ENCODE data around the gene DISC1. TPM values are rescaled to one million over a fixed set of nuclear protein-coding genes. Genes with fewer than 3 reads are reported as not detected.

Gene DISC1
- total RNA-seq, 2 experiments from 2014 or later: 19.8 to 20.0 TPM

DNA sequence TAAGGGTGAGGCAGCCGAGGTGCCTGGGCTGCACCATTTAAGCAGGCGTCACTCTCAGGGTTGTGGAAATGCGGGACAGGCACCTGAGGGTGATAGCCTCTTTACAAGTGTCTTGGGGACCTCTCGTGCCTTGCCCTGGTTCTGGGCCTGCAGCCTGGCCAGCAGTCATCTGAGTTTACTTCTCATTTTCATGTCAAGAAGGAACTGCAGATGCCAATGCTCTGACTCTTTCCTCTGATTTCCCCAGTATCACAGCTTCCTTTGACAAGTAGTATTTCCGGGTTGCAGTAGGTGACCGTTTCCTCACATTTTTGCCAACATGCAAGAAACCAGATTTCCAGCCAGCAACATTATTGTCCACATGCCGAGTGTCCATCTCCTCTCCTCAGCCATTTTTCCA is 286.9 kb downstream of the DISC1 start:
- Mint-ChIP-seq H3K9me3 (no peaks in the 10 kb centered on the region), H3K36me3 (ENCODE audit: low read depth) (peaks cover 12% of the 10 kb centered on the region), H3K27ac (peak overlapping the region; percentile 76), H3K4me3 (no peak overlapping the region), H3K4me1 (ENCODE audit: low read depth) (peaks cover 82% of the 10 kb centered on the region), H3K27me3 (no peaks in the 10 kb centered on the region)
- Histone ChIP-seq H3K4me3 (ENCODE audit: low read length) (no peak overlapping the region), H3K9me3 (ENCODE audit: control insufficient read depth in 1 of 2, insufficient read depth in 1 of 2, low read length in 2 of 2) (no peaks in the 10 kb centered on the region), H3K27me3 (ENCODE audit: control insufficient read depth in 1 of 2, insufficient read depth in 2 of 2, low read length in 2 of 2) (no peaks in the 10 kb centered on the region), H3K36me3 (ENCODE audit: insufficient read depth, low read length) (no peaks in the 10 kb centered on the region), H3K4me1 (ENCODE audit: insufficient read depth, low read length) (peaks cover 58% of the 10 kb centered on the region), H3K27ac (ENCODE audit: low read depth in 1 of 2, low read length in 2 of 2) (no peak overlapping the region)
- CTCF ChIA-PET: no interaction called here
- POLR2A ChIA-PET: no interaction called here
- ATAC-seq (ENCODE audit: poor library complexity): no peak
- intact Hi-C loops (cut with DNase I, micrococcal nuclease): no loop called here
- DNase-seq: no peak
- TF ChIP-seq, protein P1, sequence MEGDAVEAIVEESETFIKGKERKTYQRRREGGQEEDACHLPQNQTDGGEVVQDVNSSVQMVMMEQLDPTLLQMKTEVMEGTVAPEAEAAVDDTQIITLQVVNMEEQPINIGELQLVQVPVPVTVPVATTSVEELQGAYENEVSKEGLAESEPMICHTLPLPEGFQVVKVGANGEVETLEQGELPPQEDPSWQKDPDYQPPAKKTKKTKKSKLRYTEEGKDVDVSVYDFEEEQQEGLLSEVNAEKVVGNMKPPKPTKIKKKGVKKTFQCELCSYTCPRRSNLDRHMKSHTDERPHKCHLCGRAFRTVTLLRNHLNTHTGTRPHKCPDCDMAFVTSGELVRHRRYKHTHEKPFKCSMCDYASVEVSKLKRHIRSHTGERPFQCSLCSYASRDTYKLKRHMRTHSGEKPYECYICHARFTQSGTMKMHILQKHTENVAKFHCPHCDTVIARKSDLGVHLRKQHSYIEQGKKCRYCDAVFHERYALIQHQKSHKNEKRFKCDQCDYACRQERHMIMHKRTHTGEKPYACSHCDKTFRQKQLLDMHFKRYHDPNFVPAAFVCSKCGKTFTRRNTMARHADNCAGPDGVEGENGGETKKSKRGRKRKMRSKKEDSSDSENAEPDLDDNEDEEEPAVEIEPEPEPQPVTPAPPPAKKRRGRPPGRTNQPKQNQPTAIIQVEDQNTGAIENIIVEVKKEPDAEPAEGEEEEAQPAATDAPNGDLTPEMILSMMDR (IDR thresholded peaks at IDR 0.05): no peak

DNA sequence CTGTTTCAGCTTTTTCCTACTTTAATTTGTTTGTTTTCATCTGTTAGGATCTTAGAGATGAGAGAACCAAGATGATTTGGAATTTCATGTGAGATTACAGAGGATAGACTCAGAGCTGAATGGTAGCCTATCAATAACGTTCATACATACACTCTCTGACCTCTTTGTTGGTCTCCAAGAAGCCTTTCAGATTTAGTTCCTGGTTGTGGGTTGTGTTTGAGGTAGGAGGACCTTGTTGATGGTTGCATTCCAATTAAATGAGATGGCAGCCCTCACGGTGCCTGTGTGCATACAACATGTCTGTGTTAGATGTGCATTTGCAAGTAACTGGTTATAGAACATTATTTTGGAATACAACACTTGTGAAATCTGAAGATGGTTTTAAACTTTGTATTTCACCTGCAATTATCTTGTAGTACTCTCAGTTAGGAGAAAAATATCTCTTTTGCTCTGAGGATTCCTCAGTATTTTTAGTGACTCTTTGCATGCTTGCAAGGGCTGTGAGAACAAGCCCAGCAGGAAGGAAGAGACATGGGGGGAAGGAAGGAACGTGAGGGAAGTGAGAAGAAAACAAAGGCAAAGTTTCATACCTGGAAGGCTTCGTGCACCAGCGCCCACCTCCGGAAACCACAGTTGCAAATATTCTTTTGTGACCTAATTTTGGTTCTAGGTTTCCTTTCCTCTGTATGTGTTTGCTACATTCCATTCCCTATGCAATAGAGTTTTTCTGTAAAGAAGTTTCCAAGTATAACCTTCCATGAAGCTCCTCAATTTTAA is 291.8 kb downstream of the DISC1 start:
- intact Hi-C loops (cut with DNase I, micrococcal nuclease): loop anchor here in 1 of 2 experiments (5.0 kb wide), 1 partner anchor 51 kb away; no protein-coding TSS in a partner anchor

DNA sequence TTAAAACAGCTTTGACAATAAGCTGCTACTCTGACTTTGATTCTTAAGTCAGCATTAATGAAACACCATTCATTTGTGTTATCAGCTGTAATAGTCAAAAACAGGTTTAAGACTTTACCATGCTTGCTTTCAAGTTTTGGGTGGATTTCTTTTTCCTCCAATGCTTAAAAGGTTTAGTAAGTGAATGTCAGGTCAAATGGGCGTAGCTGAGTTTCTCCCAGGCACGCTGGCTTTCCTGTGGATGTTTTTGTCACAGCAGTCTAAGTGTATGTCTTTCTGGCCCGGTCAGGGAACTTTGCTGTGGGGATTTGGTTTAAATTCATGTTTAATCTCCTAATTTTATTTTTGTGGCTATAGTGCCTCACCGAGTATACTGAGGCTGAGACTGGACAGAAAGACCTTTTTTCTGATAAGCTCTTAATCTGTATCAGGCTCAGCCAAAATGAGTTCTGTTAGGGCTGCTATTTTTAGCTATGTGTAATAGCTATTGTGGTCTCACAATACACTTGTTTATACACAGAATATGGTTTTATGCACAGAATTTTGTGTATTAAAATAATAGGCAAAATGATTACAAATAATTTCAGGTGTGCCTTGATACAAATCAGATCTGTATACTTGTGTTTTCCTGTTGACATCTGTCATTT is 292.8 kb downstream of the DISC1 start:
- Mint-ChIP-seq H3K4me1 (ENCODE audit: low read depth) (peaks cover 83% of the 10 kb centered on the region), H3K27ac (peak overlapping the region; percentile 85), H3K36me3 (ENCODE audit: low read depth) (no peaks in the 10 kb centered on the region), H3K27me3 (no peaks in the 10 kb centered on the region), H3K9me3 (no peaks in the 10 kb centered on the region), H3K4me3 (peak overlapping the region; percentile 71)
- ATAC-seq (ENCODE audit: poor library complexity): no peak
- H3K27me3 ChIP-seq (ENCODE audit: control insufficient read depth in 1 of 2, insufficient read depth in 2 of 2, low read length in 2 of 2): no peaks in the 10 kb centered on the region
- no peaks in the 10 kb centered on the region for H3K9me3 ChIP-seq (ENCODE audit: control insufficient read depth in 1 of 2, insufficient read depth in 1 of 2, low read length in 2 of 2)
- peaks cover 62% of the 10 kb centered on the region for H3K4me1 ChIP-seq (ENCODE audit: insufficient read depth, low read length)
- intact Hi-C loops (cut with DNase I, micrococcal nuclease): loop anchor here in 1 of 2 experiments (5.0 kb wide), 1 partner anchor 52 kb away; no protein-coding TSS in a partner anchor
- DNase-seq: peak in 1 of 14 experiments; percentile 28
- ChIA-PET POLR2A (interaction anchor here (1.0 to 1.4 kb wide), 4 partner anchors 9 to 52 kb away, joined by 3 to 8 read pairs (median 5); no protein-coding TSS in a partner anchor), CTCF (no interaction called here)
- TF ChIP-seq, protein P1 (IDR thresholded peaks at IDR 0.05): no peak
- no peaks in the 10 kb centered on the region for H3K36me3 ChIP-seq (ENCODE audit: insufficient read depth, low read length)
- peak overlapping the region; percentile 61 to 74 for H3K27ac ChIP-seq (ENCODE audit: low read depth in 1 of 2, low read length in 2 of 2)
- H3K4me3 ChIP-seq (ENCODE audit: low read length): peak overlapping the region; percentile 34

More for the DNA sequence above, 291.8 kb downstream of the DISC1 start:
- Mint-ChIP-seq H3K4me3 (peak overlapping the region; percentile 71), H3K9me3 (no peaks in the 10 kb centered on the region), H3K4me1 (ENCODE audit: low read depth) (peaks cover 83% of the 10 kb centered on the region), H3K36me3 (ENCODE audit: low read depth) (no peaks in the 10 kb centered on the region), H3K27ac (peak overlapping the region; percentile 85), H3K27me3 (no peaks in the 10 kb centered on the region)
- ATAC-seq (ENCODE audit: poor library complexity): peak; percentile 61
- POLR2A ChIA-PET: interaction anchor here (1.0 to 1.4 kb wide), 3 partner anchors 10 to 14 kb away, joined by 3 to 8 read pairs (median 7); no protein-coding TSS in a partner anchor
- Histone ChIP-seq H3K9me3 (ENCODE audit: control insufficient read depth in 1 of 2, insufficient read depth in 1 of 2, low read length in 2 of 2) (no peaks in the 10 kb centered on the region), H3K27ac (ENCODE audit: low read depth in 1 of 2, low read length in 2 of 2) (peak overlapping the region; percentile 61 to 74), H3K27me3 (ENCODE audit: control insufficient read depth in 1 of 2, insufficient read depth in 2 of 2, low read length in 2 of 2) (no peaks in the 10 kb centered on the region), H3K4me1 (ENCODE audit: insufficient read depth, low read length) (peaks cover 71% of the 10 kb centered on the region), H3K36me3 (ENCODE audit: insufficient read depth, low read length) (no peaks in the 10 kb centered on the region), H3K4me3 (ENCODE audit: low read length) (peak overlapping the region; percentile 34)
- TF ChIP-seq, protein P1 (IDR thresholded peaks at IDR 0.05): no peak
- CTCF ChIA-PET: no interaction called here
- peak in 12 of 14 experiments; percentile 5 to 77 (median 17) for DNase-seq

All from CD4-positive, alpha-beta T cell (primary cell).